Mucosa of descending colon (tissue), 3 donors: ENCODE results near the gene ANAPC4. TPM values are rescaled to one million over a fixed set of nuclear protein-coding genes. Genes with fewer than 3 reads are reported as not detected.

Experiments
- ATAC-seq: fragments of 200-7000 bp; cut with Tn5 transposase; one replicate; pipeline ENCODE4 v1.9.1; 2020; ENCODE audit warnings: mild to moderate bottlenecking, moderate library complexity
- DNase-seq, 3 donors: peaks; one replicate each; pipeline ENCODE4 v3.0.0-alpha.2; 2020
- H3K36me3 ChIP-seq: fragments of 200-600 bp; one replicate; pipeline ENCODE4 v1.8.0; 2021; ENCODE audit warnings: low read depth, mild to moderate bottlenecking
- H3K4me1 ChIP-seq: fragments of 200-600 bp; one replicate; pipeline ENCODE4 v1.8.0; 2021; ENCODE audit warnings: low read depth, mild to moderate bottlenecking
- H3K4me3 ChIP-seq: fragments of 200-600 bp; one replicate; pipeline ENCODE4 v1.8.0; 2021; ENCODE audit warnings: mild to moderate bottlenecking
- H3K9me3 ChIP-seq: fragments of 200-600 bp; one replicate; pipeline ENCODE4 v1.8.0; 2021; ENCODE audit warnings: mild to moderate bottlenecking
- CTCF ChIP-seq: fragments of 200-600 bp; IDR thresholded peaks from one replicate; pipeline ENCODE4 v1.8.0; 2022; ENCODE audit warnings: antibody characterized with exemption, mild to moderate bottlenecking
- intact Hi-C, 2 donors: fragments of 100-400 bp; cut with DNase I in 1 of 2; cut with micrococcal nuclease in 1 of 2; formaldehyde crosslinking; loops; one replicate each; pipeline versions ENCODE4 v1.11.0 to v1.11.1; 2022; cut with DNase I, micrococcal nuclease
- total RNA-seq, 3 donors: library from RNA; stranded (reverse); fragmentation: NEBNext Ultra II Directional in 2 of 3; extraction: Animal tissue kit (Norgen Biotek cat#: 25700) in 2 of 3; gene quantifications; one replicate each; pipeline versions ENCODE4 v1.2.1 to v1.2.4, GENCODE V29; 2021 to 2023
- donor health status: DM: no; HTN: no; CAD: no; lungs with moderate emphysema.
- donor health status: DM: no; HTN: no; CAD: no.
- donor health status: DM: no; HTN: yes; CAD: no.

The ANAPC4 gene
- total RNA-seq, 3 donors from 2014 or later: 29.6 to 32.9 (median 32.4) TPM

GRCh38 chr4:25345744-25346143 is 31.3 kb upstream of the ANAPC4 start:
- no peak for TF ChIP-seq CTCF
- Histone ChIP-seq H3K4me3 (no peak overlapping the region), H3K9me3 (no peaks in the 10 kb centered on the region), H3K4me1 (no peaks in the 10 kb centered on the region), H3K36me3 (no peaks in the 10 kb centered on the region)
- DNase-seq (no peak), ATAC-seq (no peak)
- intact Hi-C loops: no loop called here

GRCh38 chr4:25346913-25347312 is 30.1 kb upstream of the ANAPC4 start:
- Histone ChIP-seq H3K4me1 (no peaks in the 10 kb centered on the region), H3K9me3 (no peaks in the 10 kb centered on the region), H3K4me3 (no peak overlapping the region), H3K36me3 (no peaks in the 10 kb centered on the region)
- DNase-seq: no peak
- no peak for ATAC-seq
- intact Hi-C loops: no loop called here
- no peak for TF ChIP-seq CTCF

- no peaks in the 10 kb centered on the region for H3K4me1 ChIP-seq
- intact Hi-C loops: no loop called here
- ATAC-seq (no peak), DNase-seq (no peak)
- no peak overlapping the region for H3K4me3 ChIP-seq
- H3K36me3 ChIP-seq: no peaks in the 10 kb centered on the region
- no peak for TF ChIP-seq CTCF
- H3K9me3 ChIP-seq: no peaks in the 10 kb centered on the region
Measured at GRCh38 chr4:25347473-25347872, 29.6 kb upstream of the ANAPC4 start.

GRCh38 chr4:25347971-25348370 is 29.1 kb upstream of the ANAPC4 start:
- no peak overlapping the region for H3K4me3 ChIP-seq
- no peaks in the 10 kb centered on the region for H3K9me3 ChIP-seq
- intact Hi-C loops: no loop called here
- ATAC-seq: no peak
- no peak for DNase-seq
- no peaks in the 10 kb centered on the region for H3K4me1 ChIP-seq
- no peaks in the 10 kb centered on the region for H3K36me3 ChIP-seq
- no peak for TF ChIP-seq CTCF

- H3K4me3 ChIP-seq: no peak overlapping the region
- TF ChIP-seq CTCF: no peak
- no peaks in the 10 kb centered on the region for H3K4me1 ChIP-seq
- no peaks in the 10 kb centered on the region for H3K9me3 ChIP-seq
- ATAC-seq (no peak), DNase-seq (no peak)
- H3K36me3 ChIP-seq: no peaks in the 10 kb centered on the region
- intact Hi-C loops: no loop called here
Measured at GRCh38 chr4:25350561-25350960, 26.5 kb upstream of the ANAPC4 start.

- H3K36me3 ChIP-seq: no peaks in the 10 kb centered on the region
- ATAC-seq (no peak), DNase-seq (no peak)
- intact Hi-C loops: no loop called here
- H3K4me3 ChIP-seq: no peak overlapping the region
- H3K9me3 ChIP-seq: no peaks in the 10 kb centered on the region
- H3K4me1 ChIP-seq: no peaks in the 10 kb centered on the region
- no peak for TF ChIP-seq CTCF
Measured at GRCh38 chr4:25351777-25352416, 25.2 kb upstream of the ANAPC4 start.
